GM12873 (cell line): ENCODE measurements around the gene DNAH9.

Source experiments
- TF ChIP-seq, protein P1 (sequence below): IDR thresholded peaks from 2 replicates; pipeline ENCODE4 v1.5.1; 2012; ENCODE audit warnings: low read depth, mild to moderate bottlenecking, moderate library complexity, low read length, control low read depth; ENCODE audit not compliant: insufficient read depth; ENCODE audit errors: missing control alignments

DNAH9 gene

DNA sequence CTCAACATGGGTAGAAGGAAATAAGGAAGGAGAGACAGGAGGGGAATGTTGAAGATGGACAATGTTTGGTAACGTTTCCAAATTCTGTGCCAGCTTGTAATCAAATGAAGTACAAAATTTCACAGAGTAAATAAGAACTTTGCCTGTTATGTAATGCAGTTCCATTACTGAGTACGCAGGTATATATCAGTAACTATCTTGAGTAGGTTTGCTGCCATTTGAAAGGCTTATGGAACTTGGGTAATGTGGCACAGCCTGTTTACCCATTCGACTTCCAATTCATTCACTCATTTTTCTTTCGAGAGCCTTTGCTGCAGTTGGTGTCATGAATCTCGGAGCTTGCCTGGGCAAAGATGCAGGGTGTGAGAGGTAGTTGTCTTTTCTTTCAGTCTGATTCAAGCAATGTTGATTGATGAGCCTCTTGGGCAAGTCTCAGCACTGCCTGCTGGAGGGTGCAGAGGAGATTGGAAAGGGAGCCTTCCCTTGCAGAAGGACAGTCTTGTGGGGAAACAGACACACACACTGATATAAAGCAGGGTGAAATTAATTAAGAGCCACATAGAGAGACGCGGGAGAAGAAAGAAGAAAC lies 345.6 kb downstream of the DNAH9 start:
- TF ChIP-seq, protein P1, sequence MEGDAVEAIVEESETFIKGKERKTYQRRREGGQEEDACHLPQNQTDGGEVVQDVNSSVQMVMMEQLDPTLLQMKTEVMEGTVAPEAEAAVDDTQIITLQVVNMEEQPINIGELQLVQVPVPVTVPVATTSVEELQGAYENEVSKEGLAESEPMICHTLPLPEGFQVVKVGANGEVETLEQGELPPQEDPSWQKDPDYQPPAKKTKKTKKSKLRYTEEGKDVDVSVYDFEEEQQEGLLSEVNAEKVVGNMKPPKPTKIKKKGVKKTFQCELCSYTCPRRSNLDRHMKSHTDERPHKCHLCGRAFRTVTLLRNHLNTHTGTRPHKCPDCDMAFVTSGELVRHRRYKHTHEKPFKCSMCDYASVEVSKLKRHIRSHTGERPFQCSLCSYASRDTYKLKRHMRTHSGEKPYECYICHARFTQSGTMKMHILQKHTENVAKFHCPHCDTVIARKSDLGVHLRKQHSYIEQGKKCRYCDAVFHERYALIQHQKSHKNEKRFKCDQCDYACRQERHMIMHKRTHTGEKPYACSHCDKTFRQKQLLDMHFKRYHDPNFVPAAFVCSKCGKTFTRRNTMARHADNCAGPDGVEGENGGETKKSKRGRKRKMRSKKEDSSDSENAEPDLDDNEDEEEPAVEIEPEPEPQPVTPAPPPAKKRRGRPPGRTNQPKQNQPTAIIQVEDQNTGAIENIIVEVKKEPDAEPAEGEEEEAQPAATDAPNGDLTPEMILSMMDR: no peak

DNA sequence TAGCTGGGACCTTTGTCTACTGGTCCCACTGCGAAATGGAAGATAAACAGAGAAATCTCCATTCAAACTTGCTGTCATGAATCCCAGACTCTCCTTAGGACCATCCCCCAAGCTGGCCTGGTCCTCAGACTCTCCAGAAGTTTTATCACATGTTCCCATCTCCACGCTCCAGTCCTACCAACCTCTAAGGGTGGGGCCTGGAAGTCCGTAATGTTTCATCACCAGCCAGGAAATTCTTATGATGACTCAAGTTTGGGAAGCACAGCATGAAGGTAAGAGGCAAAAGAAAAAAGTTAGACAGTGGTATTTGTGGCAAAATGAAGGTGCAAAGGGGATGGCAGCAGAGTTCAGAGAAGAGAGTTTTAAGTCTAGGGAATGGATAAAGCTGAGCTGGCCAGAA lies 346.3 kb downstream of the DNAH9 start:
- TF ChIP-seq, protein P1: no peak

DNA sequence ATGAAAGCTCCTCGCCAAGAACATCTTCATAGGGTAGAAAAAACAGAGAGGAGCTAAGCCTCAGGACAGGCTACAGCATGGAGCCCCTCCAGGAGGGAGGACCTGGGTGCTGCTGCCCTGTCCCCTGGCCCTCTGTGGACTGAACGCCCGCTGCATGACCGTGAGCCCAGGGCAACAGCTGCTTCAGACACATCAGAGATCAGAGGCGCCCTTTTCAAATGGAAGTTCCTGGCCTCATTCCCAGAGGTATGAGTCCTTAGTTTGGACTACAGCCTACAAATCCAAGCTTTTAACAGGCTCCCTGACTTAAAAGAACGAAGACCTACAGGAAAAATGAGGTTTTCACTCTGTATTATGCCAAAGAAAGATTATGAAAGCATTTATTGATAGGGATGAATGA lies 350.5 kb downstream of the DNAH9 start:
- TF ChIP-seq, protein P1: no peak

DNA sequence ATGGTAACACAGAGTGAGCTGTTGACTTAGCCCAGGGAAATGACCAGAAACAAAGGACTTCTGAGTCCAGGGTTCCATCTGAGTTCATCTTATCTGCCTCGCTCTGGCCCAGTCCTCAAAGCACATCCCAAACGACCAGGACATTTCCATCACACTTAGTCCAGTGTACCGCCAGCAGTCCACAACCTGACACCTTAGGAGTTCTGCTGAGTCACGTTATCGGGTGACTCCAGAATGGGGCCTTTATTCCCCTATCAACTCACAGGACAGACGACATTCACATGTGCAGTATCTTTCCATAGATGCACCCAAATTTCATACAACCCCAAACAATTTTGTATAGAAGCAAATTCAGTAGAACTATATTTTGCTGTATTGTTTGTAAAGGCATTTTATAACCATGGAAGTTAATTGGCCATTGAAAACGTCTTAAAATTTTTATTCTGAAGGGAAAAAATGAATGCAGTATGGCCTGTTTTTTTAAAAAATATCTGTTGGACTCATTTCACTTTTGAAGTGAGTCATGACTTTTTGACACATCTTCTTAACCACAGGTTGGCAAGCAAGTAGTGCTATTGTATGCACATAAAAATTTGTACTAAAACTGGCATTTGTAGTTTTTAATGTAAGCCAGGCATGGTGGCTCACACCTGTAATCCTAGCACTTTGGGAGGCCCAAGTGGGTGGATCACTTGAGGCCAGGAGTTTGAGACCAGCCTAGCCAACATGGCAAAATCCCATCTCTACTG lies 352.7 kb downstream of the DNAH9 start:
- TF ChIP-seq, protein P1: no peak

DNA sequence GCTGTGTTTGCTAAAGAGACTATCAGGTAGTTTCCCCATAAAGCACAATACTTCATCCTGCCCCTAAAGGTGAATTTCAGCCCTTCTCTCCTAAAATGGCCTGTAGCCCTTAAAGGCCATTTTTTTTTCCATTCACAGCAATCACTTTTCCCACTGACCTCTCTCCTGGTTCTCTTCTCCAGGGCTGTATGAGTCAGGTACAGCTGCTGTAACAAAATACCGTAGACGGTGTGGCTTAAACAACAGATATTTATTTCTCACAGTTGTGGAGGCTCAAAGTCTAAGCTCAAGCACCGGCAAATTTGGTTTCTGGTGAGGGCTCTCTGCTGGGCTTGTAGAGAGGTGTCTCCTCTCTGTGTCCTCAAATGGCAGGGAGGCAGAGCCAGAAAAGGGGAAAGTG lies 354.3 kb downstream of the DNAH9 start:
- TF ChIP-seq, protein P1: no peak

DNA sequence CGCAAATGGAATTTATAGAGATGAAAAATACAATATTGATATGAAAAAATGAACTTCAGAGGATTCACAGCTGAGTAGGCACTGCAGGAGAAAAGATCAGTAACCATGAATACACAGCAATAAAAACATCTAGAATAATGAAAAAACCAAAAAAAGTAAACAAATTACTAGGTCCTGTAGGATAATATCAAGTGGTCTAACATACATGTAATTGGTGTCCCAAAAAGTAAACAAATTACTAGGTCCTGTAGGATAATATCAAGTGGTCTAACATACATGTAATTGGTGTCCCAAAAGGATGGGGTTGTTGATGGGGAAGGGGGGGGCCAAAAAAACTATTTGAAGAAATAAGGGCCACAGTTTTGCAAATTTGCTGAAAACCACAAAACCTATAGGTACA lies 355.7 kb downstream of the DNAH9 start:
- TF ChIP-seq, protein P1: no peak

DNA sequence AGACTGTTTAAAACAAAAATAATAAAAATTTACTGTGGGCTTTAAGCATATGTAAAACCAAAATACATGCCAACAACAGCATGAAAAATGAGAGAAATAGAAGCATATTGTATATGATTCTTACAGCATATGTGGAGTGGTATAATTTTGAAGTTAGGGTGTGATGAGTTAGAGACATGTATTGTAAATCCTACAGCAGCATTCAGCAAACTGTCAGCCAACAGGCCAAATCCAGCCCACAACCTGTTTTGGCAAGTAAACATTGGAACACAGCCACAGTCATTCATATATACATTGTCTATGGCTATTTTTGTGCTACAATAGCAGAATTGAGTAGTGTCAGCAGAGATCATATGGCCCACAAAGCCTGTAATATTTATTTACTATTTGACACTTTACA lies 356.7 kb downstream of the DNAH9 start:
- TF ChIP-seq, protein P1: no peak
